ENCODE results near the gene CSTF1. TPM values are rescaled to one million over a fixed set of nuclear protein-coding genes. Genes with fewer than 3 reads are reported as not detected.
A peak's percentile ranks its signal among the peaks of the same experiment; 100 is the strongest.

CSTF1 gene
- total RNA-seq, result 55.2 and 60.9 TPM in 2 replicates

- no peaks in the 10 kb centered on the region for H3K27me3 Mint-ChIP-seq (ENCODE audit: insufficient read depth)
- peak within 1 kb of the TSS; percentile 87 for H3K27ac Mint-ChIP-seq
- no peaks in the 10 kb centered on the region for H3K9me3 Mint-ChIP-seq
- no peak within 1 kb of the TSS for H3K4me3 Mint-ChIP-seq
- H3K36me3 Mint-ChIP-seq (ENCODE audit: low read depth), result peaks cover 34% of the 10 kb centered on the region
- peak; percentile 99 for DNase-seq (ENCODE audit: low spot score)
- intact Hi-C loops (cut with micrococcal nuclease), result loop anchor here (1.0 to 10.0 kb wide), 8 partner anchors 8 to 1002 kb away; partner anchors contain the start of genes FAM210B, RAE1, RBM38 and RTF2
- H3K4me1 Mint-ChIP-seq (ENCODE audit: low read depth), result peaks cover 49% of the 10 kb centered on the region
Measured at GRCh38 chr20:56392132-56392880, at the start of gene CSTF1, which contains the start of gene AURKA. CSTF1 (plus strand) TSS chr20:56392645; CDS start chr20:56395553, 2,908 bp downstream. AURKA (minus strand) TSS chr20:56392215; CDS start chr20:56388197, 4,018 bp downstream.

- no peak overlapping the region for H3K4me3 Mint-ChIP-seq
- no peaks in the 10 kb centered on the region for H3K9me3 Mint-ChIP-seq
- DNase-seq (ENCODE audit: low spot score), result no peak
- no peak overlapping the region for H3K27ac Mint-ChIP-seq
- H3K4me1 Mint-ChIP-seq (ENCODE audit: low read depth), result no peaks in the 10 kb centered on the region
- H3K36me3 Mint-ChIP-seq (ENCODE audit: low read depth), result no peaks in the 10 kb centered on the region
- H3K27me3 Mint-ChIP-seq (ENCODE audit: insufficient read depth), result peaks cover 56% of the 10 kb centered on the region
- intact Hi-C loops (cut with micrococcal nuclease), result loop anchor here (5.0 kb wide), 1 partner anchor 1660 kb away; no protein-coding TSS in a partner anchor
Measured at GRCh38 chr20:56342783-56343182, 49.7 kb upstream of the CSTF1 start.

- H3K9me3 Mint-ChIP-seq, result no peaks in the 10 kb centered on the region
- no peak overlapping the region for H3K27ac Mint-ChIP-seq
- intact Hi-C loops (cut with micrococcal nuclease), result loop anchor here (1.0 to 5.0 kb wide), 2 partner anchors 96 to 1662 kb away; partner anchors contain the start of gene MC3R
- no peaks in the 10 kb centered on the region for H3K36me3 Mint-ChIP-seq (ENCODE audit: low read depth)
- H3K4me3 Mint-ChIP-seq, result no peak overlapping the region
- H3K27me3 Mint-ChIP-seq (ENCODE audit: insufficient read depth), result peaks cover 60% of the 10 kb centered on the region
- no peak for DNase-seq (ENCODE audit: low spot score)
- H3K4me1 Mint-ChIP-seq (ENCODE audit: low read depth), result no peaks in the 10 kb centered on the region
Measured at GRCh38 chr20:56343861-56344381, 48.5 kb upstream of the CSTF1 start.

- no peaks in the 10 kb centered on the region for H3K4me1 Mint-ChIP-seq (ENCODE audit: low read depth)
- H3K27ac Mint-ChIP-seq, result no peak overlapping the region
- DNase-seq (ENCODE audit: low spot score), result no peak
- intact Hi-C loops (cut with micrococcal nuclease), result no loop called here
- no peaks in the 10 kb centered on the region for H3K9me3 Mint-ChIP-seq
- peaks cover 46% of the 10 kb centered on the region for H3K27me3 Mint-ChIP-seq (ENCODE audit: insufficient read depth)
- no peaks in the 10 kb centered on the region for H3K36me3 Mint-ChIP-seq (ENCODE audit: low read depth)
- H3K4me3 Mint-ChIP-seq, result no peak overlapping the region
Measured at GRCh38 chr20:56345911-56346310, 46.5 kb upstream of the CSTF1 start.

- H3K27me3 Mint-ChIP-seq (ENCODE audit: insufficient read depth), result peaks cover 33% of the 10 kb centered on the region
- no peak for DNase-seq (ENCODE audit: low spot score)
- H3K9me3 Mint-ChIP-seq, result no peaks in the 10 kb centered on the region
- H3K4me1 Mint-ChIP-seq (ENCODE audit: low read depth), result no peaks in the 10 kb centered on the region
- H3K27ac Mint-ChIP-seq, result no peak overlapping the region
- intact Hi-C loops (cut with micrococcal nuclease), result no loop called here
- no peaks in the 10 kb centered on the region for H3K36me3 Mint-ChIP-seq (ENCODE audit: low read depth)
- no peak overlapping the region for H3K4me3 Mint-ChIP-seq
Measured at GRCh38 chr20:56347628-56348304, 44.7 kb upstream of the CSTF1 start.

GRCh38 chr20:56348305-56348693 is 44.1 kb upstream of the CSTF1 start:
- H3K27ac Mint-ChIP-seq, result no peak overlapping the region
- H3K9me3 Mint-ChIP-seq, result no peaks in the 10 kb centered on the region
- no peak for DNase-seq (ENCODE audit: low spot score)
- peaks cover 34% of the 10 kb centered on the region for H3K27me3 Mint-ChIP-seq (ENCODE audit: insufficient read depth)
- no peaks in the 10 kb centered on the region for H3K4me1 Mint-ChIP-seq (ENCODE audit: low read depth)
- H3K36me3 Mint-ChIP-seq (ENCODE audit: low read depth), result no peaks in the 10 kb centered on the region
- intact Hi-C loops (cut with micrococcal nuclease), result no loop called here
- no peak overlapping the region for H3K4me3 Mint-ChIP-seq

GRCh38 chr20:56348746-56349145 is 43.7 kb upstream of the CSTF1 start:
- Mint-ChIP-seq H3K27ac (no peak overlapping the region), H3K4me1 (ENCODE audit: low read depth) (no peaks in the 10 kb centered on the region), H3K9me3 (no peaks in the 10 kb centered on the region), H3K27me3 (ENCODE audit: insufficient read depth) (peaks cover 32% of the 10 kb centered on the region), H3K36me3 (ENCODE audit: low read depth) (no peaks in the 10 kb centered on the region), H3K4me3 (no peak overlapping the region)
- intact Hi-C loops (cut with micrococcal nuclease), result no loop called here
- DNase-seq (ENCODE audit: low spot score), result no peak

- no peaks in the 10 kb centered on the region for H3K9me3 Mint-ChIP-seq
- H3K36me3 Mint-ChIP-seq (ENCODE audit: low read depth), result no peaks in the 10 kb centered on the region
- intact Hi-C loops (cut with micrococcal nuclease), result no loop called here
- no peak overlapping the region for H3K27ac Mint-ChIP-seq
- DNase-seq (ENCODE audit: low spot score), result no peak
- no peak overlapping the region for H3K4me3 Mint-ChIP-seq
- H3K4me1 Mint-ChIP-seq (ENCODE audit: low read depth), result no peaks in the 10 kb centered on the region
- peaks cover 22% of the 10 kb centered on the region for H3K27me3 Mint-ChIP-seq (ENCODE audit: insufficient read depth)
Measured at GRCh38 chr20:56350842-56351241, 41.6 kb upstream of the CSTF1 start.

GRCh38 chr20:56352345-56353055 is 39.9 kb upstream of the CSTF1 start:
- no peaks in the 10 kb centered on the region for H3K9me3 Mint-ChIP-seq
- no peaks in the 10 kb centered on the region for H3K4me1 Mint-ChIP-seq (ENCODE audit: low read depth)
- intact Hi-C loops (cut with micrococcal nuclease), result no loop called here
- no peak for DNase-seq (ENCODE audit: low spot score)
- H3K27me3 Mint-ChIP-seq (ENCODE audit: insufficient read depth), result peaks cover 17% of the 10 kb centered on the region
- no peak overlapping the region for H3K27ac Mint-ChIP-seq
- H3K4me3 Mint-ChIP-seq, result no peak overlapping the region
- no peaks in the 10 kb centered on the region for H3K36me3 Mint-ChIP-seq (ENCODE audit: low read depth)

GRCh38 chr20:56353356-56353755 is 39.1 kb upstream of the CSTF1 start:
- peaks cover 15% of the 10 kb centered on the region for H3K27me3 Mint-ChIP-seq (ENCODE audit: insufficient read depth)
- no peaks in the 10 kb centered on the region for H3K9me3 Mint-ChIP-seq
- no peaks in the 10 kb centered on the region for H3K36me3 Mint-ChIP-seq (ENCODE audit: low read depth)
- no peak for DNase-seq (ENCODE audit: low spot score)
- H3K4me1 Mint-ChIP-seq (ENCODE audit: low read depth), result no peaks in the 10 kb centered on the region
- H3K27ac Mint-ChIP-seq, result no peak overlapping the region
- no peak overlapping the region for H3K4me3 Mint-ChIP-seq
- intact Hi-C loops (cut with micrococcal nuclease), result no loop called here

GRCh38 chr20:56358070-56358469 is 34.4 kb upstream of the CSTF1 start:
- Mint-ChIP-seq H3K4me1 (ENCODE audit: low read depth) (peaks cover 7% of the 10 kb centered on the region), H3K4me3 (peak overlapping the region; percentile 59), H3K27me3 (ENCODE audit: insufficient read depth) (peaks cover 9% of the 10 kb centered on the region), H3K9me3 (no peaks in the 10 kb centered on the region), H3K36me3 (ENCODE audit: low read depth) (no peaks in the 10 kb centered on the region), H3K27ac (no peak overlapping the region)
- intact Hi-C loops (cut with micrococcal nuclease), result loop anchor here (1.0 to 5.0 kb wide), 3 partner anchors 34 to 111 kb away; partner anchors contain the start of genes AURKA, CSTF1, MC3R and RTF2
- no peak for DNase-seq (ENCODE audit: low spot score)

GRCh38 chr20:56358600-56359211 is 33.7 kb upstream of the CSTF1 start, which contains the start of gene FAM210B:
FAM210B (plus strand) TSS chr20:56358974; CDS start chr20:56359006, 32 bp downstream.
- Mint-ChIP-seq H3K4me3 (peak within 1 kb of the TSS; percentile 85), H3K4me1 (ENCODE audit: low read depth) (peaks cover 7% of the 10 kb centered on the region), H3K27ac (peak within 1 kb of the TSS; percentile 48), H3K9me3 (no peaks in the 10 kb centered on the region), H3K27me3 (ENCODE audit: insufficient read depth) (peaks cover 7% of the 10 kb centered on the region), H3K36me3 (ENCODE audit: low read depth) (no peaks in the 10 kb centered on the region)
- DNase-seq (ENCODE audit: low spot score), result peak; percentile 76
- intact Hi-C loops (cut with micrococcal nuclease), result loop anchor here (1.0 to 5.0 kb wide), 4 partner anchors 13 to 111 kb away; partner anchors contain the start of genes AURKA, CSTF1, MC3R and RTF2

Data from activated T-helper 1 cell treated with anti-CD3 and anti-CD28 coated beads, Interleukin-12 subunit alpha, Interleukin-12 subunit beta, Interleukin-2, Interleukin-4 antibody, amounts not matched to agents 30 ng/mL and 10 ng/mL and 1 ng/mL, durations not matched to agents 14 hours and 24 hours and 36 hours (primary cell).